ENCODE results near the gene ZCWPW2. TPM values are rescaled to one million over a fixed set of nuclear protein-coding genes. Genes with fewer than 3 reads are reported as not detected.

The ZCWPW2 gene, protein sequence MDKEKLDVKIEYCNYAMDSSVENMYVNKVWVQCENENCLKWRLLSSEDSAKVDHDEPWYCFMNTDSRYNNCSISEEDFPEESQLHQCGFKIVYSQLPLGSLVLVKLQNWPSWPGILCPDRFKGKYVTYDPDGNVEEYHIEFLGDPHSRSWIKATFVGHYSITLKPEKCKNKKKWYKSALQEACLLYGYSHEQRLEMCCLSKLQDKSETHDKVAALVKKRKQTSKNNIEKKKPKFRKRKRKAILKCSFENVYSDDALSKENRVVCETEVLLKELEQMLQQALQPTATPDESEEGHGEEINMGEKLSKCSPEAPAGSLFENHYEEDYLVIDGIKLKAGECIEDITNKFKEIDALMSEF
- total RNA-seq = 0.39 and 0.40 TPM in 2 replicates

DNA sequence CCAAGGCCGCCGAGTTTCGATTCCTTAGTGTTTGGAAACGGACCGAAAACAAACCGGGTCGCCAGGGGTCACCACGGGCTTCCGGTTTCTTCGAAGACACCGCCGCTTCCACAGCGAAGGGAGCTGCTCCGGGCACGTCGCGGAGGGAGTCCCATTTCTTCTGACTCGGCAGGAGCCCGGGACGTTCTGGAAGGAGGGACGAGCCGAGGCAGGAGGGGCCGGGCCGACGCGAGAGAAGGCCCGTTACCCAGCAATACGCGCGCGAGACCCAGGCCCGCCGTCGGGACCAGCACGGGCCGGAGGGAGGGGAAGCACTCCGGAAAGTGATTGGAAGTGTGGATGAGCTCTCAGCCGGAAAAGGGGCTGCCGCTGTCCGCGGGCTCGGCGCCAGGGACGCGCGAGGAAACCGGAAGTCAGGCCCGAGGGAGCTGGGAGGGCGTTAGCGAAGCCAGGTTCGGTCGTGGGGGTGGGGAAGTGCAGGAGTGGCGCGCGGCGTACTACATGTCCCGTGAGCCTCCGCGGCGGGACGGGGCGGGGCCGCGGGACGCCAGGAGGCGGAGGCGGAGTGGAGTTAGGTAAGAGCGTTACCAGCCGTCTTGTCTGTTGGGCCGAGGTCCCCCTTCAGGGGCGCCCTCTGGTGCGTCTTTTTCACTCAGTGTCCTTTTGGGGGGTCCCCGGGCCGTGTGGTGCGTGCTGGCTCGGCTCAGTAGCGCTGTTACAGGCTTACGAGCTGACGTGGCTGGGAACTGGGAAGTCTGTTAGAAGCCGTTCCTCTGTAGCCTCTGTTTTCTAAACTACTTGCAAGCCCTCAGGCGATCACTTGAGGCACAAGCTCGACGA is at the start of gene ZCWPW2, which contains the start of gene AZI2:
Gene ZCWPW2 (plus strand): TSS at position 93 of the 840 bp plus-strand sequence. CDS start 64,348 bp downstream, outside the sequence.
Gene AZI2 (minus strand): TSS at position 196 of the 840 bp plus-strand sequence. CDS start 8,207 bp downstream, outside the sequence.

Other genes with a start within 250 kb of the ZCWPW2 start
- 10.8 and 20.9 TPM in 2 replicates for gene CMC1, start 107.1 kb upstream of the ZCWPW2 start, total RNA-seq
- gene AZI2, start 103 bp downstream of the ZCWPW2 start, total RNA-seq = 140 and 149 TPM in 2 replicates